NCI-H2081 (cell line): ENCODE measurements around the gene PLA2R1.

Experiments
- DNase-seq, 2 experiments: peaks; one replicate each; lab custom pipeline; 2025; lab: John Stamatoyannopoulos, UW

The PLA2R1 gene

DNA sequence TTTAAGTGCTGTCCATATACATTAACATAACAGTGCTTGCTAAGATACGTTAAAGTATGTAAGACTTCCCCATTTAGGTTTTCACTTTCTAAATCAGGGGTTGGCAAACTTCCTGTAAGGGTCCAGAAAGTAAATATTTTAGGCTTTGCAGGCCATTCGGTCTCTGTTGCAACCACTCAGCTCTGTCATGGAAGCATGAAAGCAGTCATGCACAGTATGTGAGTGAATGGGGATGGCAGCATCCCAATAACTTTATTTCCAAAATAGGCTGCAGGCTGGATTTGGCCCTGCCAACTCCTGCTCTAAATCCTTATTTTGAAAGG lies 128.7 kb downstream of the PLA2R1 start:
- DNase-seq = no peak

DNA sequence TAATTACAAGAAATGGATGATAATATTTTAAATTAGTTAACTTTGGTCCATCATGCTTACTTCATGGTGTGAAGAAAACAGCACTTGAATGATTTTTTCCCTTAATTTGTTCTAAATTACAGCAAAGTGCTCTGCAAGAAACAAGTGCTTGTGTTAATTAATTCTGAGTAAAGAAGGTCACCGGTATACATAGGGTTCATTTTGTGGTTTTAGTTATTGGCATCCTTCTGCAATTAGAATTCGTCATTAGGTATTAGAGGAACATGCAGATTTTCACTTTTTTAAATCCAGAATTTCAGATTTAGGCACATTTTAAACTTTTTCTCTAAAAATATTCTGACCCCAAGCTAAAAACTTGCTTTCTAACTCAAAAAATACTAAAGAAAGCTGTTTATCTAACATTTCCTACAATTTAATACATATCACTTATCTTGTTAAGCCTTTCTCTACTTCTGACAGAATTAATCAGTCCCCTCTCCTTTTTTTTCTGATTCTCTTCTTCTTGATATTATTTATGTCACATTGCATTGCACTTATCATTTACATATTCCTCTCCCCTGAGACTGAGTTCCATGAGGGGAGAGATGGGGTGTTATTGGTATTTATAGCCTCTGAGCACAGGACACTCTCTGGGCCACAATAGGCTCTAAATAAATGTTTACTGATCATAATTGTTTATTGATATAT lies 129.2 kb downstream of the PLA2R1 start:
- no peak for DNase-seq

DNA sequence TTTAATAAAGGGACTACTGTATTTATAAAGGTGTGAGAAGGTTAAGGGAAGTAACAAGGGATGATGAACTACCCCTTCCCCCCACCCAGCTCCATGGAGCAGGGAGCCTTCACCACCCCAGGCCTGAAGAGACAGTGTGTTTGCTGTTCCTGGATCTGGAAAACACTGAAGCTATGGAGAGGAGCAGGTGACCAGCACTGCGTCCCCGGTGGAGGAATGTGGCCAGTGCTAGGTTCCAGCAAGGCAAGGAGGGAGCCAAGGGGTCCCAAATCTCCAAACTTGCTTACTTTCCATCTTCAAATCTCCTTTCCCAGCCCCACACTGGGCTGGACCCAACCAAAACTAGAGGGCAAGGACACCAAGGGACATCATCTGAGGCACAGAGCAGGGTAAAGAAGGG lies 135.7 kb downstream of the PLA2R1 start:
- DNase-seq = no peak

DNA sequence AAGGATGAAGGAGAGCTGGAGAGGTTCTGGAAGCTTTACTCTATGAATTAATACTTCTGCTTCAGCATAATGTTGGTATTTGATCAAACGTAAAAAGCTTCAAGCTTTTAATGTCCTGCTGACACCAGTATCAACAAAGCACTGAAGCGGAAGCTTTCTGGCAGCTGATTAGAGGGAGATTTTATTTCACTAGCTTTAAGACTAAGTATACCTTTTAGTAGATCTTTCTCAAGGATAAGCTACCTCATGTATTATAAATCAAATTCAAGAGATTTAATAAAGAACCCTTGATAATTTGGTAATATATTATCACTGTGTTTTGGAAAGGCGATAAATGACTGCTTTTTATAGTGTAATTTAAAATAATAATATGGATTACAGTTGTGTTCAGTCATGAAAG lies 136.4 kb downstream of the PLA2R1 start:
- peak; percentile 33 to 78 for DNase-seq

DNA sequence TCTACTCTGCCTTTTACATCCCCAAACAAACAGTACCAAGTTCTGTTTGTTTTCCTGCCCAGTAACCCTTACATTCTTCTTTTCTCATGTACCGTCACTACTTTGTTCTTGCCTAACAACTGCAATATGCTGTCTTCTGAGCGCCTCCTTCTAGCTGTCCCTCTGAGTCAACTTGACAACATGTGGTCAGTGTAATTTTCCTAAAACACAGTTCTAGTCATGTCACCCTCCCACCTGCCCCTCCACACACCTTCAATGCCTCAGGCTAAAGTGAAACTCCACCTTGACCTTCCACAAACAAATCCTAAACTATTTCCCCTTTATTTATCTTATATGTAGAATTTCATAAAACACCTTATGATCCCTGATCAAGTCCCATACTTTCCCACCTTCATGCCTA lies 139.9 kb downstream of the PLA2R1 start:
- no peak for DNase-seq

DNA sequence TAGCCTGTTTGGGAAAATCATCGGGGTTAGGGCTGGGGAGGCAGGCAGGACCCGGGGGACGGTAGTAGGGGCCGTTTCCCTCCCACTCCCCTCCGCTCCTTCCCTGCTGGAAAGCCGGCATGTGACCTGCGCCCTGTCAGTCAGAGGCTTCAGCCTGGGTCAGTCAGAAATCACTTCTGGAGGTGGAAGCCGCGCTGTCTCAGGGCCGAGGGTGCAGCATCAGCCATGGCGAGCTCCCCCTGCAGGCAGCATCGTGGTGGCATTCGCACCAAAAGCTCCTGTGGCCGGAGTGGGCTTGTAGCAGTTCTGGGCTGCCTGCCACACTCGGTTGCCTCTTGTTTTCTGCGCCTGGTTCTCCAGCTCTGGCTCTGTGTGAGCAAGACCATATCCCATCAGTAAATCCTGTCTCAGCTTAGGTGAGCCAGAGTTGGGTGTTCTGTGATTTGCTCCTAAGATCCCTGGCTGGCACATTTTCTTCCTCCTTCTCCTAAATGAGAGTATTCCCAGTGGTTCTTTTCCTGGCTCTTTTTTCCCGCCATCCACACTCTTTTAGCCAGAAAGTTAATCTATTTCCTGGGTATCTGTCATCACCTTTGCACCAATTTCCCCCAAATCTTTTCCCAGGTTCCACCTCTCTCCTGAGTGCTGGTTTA lies 140.5 kb downstream of the PLA2R1 start:
- DNase-seq = no peak

DNA sequence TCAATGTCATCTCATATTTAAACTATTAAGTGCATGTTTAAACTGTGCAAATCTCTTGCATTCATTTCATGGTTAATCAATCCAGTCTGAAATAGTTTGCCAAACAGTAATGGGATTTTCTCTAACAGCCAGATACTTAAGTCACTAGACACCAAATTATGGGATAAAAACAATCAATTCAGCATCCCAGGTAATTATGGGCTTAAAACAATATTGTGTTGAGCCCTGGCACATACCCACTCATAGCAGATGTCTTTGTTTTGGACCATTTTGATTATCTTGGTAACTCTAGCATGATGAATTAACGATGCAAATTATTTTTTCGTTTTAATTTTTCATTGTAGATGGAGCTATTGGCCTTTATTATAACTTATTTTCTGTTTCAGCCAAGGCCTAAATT lies 145.9 kb downstream of the PLA2R1 start:
- DNase-seq = peak in 1 of 2 experiments; percentile 74

DNA sequence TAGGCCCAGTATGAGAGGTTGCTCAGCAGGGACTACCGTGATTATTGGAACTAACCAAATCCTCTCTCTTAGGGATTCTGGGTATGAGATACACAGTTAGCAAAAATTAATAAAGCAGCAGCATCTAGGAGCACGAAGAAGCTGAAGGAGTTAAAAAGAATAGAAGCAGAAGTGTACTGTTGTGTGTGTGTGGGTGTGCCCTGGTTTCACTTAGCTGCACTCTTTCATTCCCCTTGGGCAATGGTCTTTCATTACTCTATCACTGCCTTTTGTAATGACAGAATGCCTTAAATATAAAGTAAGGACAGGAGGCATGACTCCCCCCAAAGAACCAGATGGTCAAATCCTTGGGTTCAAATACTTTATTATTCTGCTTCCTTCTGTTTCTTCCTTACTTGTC lies 148.5 kb downstream of the PLA2R1 start:
- no peak for DNase-seq

DNA sequence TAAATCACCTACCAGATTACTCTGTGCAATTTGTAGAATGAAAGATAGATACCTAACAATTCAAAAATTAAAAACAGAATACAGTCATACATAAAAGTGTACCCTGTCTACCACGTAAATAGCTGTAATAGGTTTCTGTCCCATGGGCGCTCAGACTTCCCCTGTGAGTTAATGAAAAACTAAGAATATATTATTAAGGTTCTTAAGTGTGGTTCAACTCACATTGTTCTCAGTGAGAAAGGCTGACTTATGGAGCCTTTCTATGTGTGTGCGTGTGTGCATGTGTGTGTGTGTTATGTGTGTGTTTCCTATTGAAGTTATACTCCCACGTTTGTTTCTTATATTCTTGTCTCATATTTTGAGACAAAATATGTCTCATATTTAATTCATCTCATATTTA lies 149.8 kb downstream of the PLA2R1 start:
- DNase-seq = no peak

DNA sequence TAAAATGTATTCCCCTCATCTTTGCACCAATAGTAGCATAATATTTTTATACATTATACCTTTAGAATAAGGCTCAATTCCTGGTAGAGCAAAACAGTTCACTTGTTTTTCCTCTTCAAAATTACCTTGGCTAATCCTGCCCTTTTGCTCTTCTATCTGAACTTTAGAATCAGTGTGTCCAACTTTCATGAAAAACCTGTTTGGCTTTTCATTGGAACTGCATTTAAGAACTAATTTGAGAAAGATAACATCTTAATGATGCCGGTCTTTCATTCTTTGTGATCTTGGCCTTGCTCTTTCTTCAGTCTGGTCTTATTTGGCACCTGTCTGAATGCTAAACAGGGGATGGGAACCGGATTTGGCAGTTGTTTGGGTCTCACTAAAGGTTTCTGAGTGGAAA lies 151.5 kb downstream of the PLA2R1 start:
- no peak for DNase-seq

DNA sequence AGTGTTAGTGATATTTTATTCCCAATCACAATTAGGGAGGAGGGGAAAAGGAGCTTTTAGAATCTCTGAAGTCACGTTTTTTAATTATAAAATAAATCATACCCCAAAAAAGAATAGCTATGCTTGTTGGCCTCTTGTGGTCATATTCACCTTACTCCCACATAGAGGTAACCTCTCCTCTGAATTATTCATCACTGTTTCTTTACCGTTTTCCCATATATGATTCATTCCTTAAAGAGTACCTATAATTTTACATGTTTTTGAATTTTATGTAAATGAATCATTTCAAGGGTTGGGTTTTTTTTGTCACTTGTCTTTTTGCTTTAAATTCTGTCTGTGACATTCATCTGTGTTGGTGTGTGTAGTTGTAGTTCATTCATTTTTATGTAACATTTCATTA lies 153.8 kb downstream of the PLA2R1 start:
- no peak for DNase-seq

DNA sequence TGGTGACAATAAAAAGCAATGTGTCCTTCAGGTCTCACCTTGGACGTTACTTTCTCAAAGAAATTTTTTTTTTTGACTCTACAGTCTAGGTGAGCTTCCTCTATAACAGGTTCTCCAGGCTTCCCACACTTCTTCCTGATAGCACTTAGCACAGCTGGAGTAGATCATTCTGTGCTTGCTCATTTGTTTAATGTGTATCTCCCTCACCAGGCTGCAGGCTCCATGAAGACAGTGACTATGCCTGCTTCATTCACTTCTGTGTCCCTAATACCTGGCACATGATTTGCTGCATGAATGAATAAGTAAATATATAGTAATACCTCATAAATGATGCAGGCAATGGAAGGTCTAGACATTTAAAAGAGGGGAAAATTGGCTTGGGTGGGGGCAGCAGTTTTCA lies 154.5 kb downstream of the PLA2R1 start:
- peak in 1 of 2 experiments; percentile 66 for DNase-seq

DNA sequence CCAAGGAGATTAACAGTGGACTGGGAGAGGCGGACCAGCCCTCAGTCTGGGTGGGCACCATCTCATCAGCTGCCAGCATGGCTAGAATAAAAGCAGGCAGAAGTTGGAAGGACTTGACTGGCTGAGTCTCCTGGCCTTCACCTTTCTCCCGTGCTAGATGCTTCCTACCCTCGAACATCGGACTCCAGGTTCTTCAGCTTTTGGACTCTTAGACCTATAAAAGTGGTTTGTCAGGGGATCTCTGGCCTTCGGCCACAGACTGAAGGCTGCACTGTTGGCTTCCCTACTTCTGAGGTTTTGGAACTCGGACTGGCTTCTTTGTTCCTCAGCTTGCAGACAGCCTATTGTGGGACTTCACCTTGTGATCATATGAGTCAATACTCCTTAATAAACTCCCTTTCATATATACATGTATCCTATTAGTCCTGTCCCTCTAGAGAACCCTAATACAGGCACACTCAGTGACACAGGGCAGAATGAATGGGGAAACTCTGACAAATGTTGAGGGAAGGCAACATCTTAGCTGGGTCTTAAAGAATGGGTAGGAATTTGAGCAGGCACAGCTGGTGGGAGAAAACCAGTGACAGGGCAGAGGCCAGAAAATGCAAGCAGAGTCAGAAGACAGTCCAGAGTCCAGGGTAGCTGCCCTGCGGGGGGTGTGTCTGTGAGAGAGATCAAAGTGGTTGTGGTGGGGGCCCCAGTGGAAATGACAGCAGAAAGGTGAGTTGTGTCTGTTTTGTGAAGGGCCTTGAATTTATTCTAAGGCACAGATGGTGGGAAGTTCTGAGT lies 156.3 kb downstream of the PLA2R1 start:
- no peak for DNase-seq

DNA sequence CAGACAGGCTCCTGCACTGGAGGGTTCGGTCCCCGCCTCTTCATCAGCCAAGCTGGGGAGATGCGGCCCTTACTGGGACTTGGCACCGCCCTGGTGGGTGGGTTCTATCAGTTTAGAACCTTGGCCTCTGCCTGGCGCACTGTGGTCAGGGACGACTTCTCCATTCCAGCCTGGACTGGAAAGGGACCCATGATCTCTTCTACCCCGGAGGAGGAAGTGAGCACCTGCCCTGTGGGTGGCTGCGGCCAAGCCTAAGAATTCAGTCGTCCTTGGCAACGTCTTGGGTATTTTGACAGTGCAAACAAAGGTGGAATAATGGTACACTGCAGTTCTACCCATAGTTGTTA lies 157.5 kb downstream of the PLA2R1 start:
- no peak for DNase-seq

DNA sequence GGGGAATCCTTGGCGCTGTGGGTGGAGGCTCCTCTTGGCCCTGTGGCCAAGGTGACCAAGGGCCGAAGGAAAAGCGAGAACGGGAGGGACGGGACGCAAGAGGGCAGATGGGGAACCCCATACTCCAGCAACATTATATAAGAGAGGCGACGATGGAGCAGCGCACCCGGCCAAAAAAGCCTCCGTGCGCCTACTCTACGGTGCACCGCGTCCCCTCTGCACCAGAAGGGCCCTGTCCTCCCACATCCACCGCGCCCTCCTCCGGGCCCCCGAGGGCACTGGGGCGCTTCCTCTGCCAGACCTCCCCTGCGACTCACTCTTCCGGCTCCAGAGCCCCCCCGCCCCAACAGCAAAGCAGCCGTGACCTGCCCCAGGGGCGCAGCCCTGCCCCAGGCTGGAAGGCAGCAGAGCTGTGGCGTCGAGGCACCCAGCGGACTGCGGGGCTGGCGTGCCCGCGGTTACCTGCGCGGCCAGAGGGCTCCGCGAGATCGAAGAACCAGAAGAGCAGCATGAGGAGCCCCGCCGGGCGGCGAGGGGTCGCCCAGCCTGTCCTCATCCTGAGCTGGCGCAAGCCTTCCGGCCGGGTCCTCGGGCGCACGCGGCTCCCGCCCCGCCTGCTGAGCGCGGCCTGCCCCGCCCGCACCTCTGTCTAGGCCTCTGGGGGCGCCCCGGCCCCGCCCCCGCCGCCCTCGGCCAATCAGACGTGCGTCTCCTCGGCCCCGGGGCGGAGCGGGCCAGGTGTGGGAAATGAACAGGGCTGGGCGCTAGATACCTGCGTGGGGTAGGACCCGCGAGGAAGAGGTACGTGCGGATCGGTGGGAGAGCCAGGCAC lies 158.1 kb downstream of the PLA2R1 start, which contains the start of gene LY75:
TSS of gene LY75 (minus strand) at position 630 of the 832 bp plus-strand sequence.
- no peak for DNase-seq

DNA sequence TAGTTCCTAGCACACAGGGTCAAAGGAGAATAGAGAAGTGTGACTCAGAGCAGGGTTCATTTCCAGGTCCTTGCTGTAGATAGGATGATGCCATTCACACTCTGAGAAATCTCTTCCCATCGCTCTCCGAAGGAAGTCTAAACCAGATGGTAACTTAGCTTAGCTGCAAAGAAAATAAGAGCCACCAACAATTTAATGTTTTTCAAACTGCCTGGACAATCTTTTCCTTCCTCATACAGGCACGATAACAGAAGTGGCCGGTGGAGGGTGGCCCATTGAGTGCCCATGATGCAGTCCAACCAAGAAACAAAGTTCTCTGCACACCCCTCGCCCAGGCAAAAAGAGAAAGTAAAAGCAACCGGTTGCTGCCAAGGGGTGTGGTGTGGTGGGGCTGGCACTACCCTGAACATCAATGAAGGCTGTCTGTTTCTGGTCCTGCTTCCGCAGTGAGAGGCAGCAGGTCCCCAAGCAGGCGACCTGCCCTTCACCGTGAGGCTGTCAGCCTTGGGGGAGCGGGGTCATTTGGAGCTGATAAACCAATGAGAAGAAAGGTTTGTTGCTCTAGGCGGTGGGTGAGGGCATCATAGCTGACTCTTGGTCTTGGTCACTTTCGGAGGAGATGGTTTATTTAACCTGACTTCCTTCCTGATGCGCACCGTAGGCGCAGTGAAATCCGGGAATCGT lies 158.8 kb downstream of the PLA2R1 start:
- no peak for DNase-seq

DNA sequence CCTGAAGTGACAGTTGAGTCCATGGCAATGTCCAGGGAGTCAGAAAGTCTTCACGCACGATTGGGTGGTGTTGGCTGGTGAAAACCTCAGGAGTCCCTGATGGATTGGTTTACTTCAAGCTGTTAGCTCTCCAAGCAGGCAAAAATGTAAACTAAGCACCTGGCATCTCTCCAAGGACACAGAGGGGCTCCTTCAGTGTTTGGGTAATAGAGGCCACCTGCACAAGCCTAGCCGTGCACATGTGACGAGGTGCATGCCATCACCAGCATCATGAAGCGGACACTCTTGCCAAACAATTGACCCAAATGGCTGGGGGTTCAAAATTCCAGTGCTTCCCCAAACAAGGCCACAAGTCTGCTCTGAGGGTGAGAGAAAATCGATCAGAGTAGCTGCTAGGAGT lies 159.7 kb downstream of the PLA2R1 start:
- peak; percentile 48 to 84 for DNase-seq

DNA sequence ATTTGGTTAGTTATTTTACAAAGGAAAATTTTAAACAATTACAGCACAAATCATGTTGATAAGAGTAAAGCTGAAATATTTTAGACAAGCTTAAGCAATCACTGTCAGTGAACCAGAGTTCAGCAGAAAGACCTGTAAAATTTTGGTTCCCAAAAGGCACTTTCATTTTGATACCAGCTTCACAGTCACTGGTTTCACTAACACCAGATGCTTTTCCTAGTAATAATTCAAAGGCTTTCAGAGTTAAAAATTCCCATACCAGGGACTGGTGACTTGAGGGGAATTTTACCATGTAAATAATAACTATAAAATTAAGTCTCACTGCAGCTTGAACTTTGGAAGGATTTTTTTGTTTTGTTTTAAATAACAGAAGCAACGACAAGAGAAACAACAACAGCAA lies 162.1 kb downstream of the PLA2R1 start:
- no peak for DNase-seq

DNA sequence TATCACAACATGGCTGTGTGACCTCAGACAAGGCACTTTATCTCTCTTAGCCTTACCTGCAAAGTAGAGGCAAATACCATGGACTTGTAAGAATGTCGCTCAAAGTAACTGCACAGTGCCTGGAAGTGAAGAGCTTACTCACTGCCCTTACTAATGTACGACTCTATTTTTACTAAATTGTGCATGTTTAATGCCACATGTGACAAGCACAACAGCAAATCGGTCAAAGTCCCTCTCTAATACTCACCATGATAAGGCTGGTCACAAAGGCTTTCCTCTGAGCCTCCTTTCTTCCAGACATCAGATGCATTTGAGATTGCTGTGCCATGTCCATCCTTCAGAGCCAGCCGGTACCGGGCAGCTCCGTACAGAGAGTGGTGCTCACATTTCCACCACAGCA lies 164.0 kb downstream of the PLA2R1 start:
- no peak for DNase-seq

DNA sequence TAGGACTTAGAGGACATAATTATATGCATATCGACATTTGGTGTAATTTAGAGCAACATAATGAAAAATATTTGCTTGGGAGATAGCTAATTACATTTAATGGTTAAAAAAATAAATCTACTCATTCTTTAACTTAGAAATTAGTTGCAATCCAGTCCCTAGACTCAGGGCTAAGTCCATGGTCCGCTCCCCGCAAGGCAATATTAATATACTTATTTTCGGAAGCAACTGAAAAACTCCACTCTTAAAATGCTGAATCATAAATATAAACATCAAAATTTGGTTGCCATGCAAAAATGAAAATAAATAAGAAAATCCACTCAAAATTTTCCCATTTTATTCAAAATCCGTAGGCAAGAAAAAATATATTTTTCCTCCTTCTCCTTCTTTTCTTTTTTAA lies 164.7 kb downstream of the PLA2R1 start:
- no peak for DNase-seq

DNA sequence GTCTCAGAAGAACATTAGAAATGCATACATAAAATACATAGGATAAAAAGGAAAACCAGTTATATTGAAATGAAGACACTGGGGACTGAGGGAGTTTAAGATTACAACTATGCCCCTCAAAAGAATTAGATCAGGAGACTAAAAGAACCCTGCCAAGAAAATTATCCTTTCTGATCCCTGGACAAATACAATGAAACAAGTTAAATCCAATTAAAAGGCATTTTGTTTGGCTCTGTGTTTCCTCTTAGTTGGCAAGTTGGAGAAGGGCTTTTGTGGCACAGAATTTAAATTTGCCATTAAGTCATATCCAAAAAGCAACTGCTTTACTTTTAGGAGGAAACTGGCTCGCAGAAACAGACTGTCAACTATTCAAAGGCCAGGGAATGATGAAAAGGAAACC lies 165.3 kb downstream of the PLA2R1 start:
- DNase-seq = no peak
